Thymus (tissue), 11 donors: Measurements from ENCODE around the gene SELENOH. TPM values are rescaled to one million over a fixed set of nuclear protein-coding genes. Genes with fewer than 3 reads are reported as not detected.

Experiments used
- DNase-seq, 9 donors: peaks; one replicate each; pipeline ENCODE4 v3.0.0-alpha.2; 2013; ENCODE audit warnings: low spot score in 9 of 9, low read depth in 6 of 9, missing footprints in 1 of 9
- H3K27ac ChIP-seq, 2 donors: one replicate each; pipeline ENCODE4 v1.5.1; 2013; ENCODE audit warnings: control low read depth in 1 of 2, low read depth in 1 of 2, low read length in 1 of 2, mild to moderate bottlenecking in 1 of 2, moderate library complexity in 1 of 2
- H3K27me3 ChIP-seq, 2 donors: one replicate each; pipeline ENCODE4 v1.5.1; 2013; ENCODE audit warnings: low read length in 1 of 2; ENCODE audit not compliant: control insufficient read depth in 2 of 2, insufficient read depth in 1 of 2
- H3K36me3 ChIP-seq, 2 donors: one replicate each; pipeline ENCODE4 v1.5.1; 2013; ENCODE audit warnings: low read length in 1 of 2, mild to moderate bottlenecking in 1 of 2, moderate library complexity in 1 of 2; ENCODE audit not compliant: control insufficient read depth in 2 of 2, insufficient read depth in 2 of 2
- H3K4me1 ChIP-seq, 2 donors: one replicate each; pipeline ENCODE4 v1.5.1; 2013; ENCODE audit warnings: low read length in 2 of 2; ENCODE audit not compliant: control insufficient read depth in 2 of 2, insufficient read depth in 2 of 2
- H3K4me3 ChIP-seq, 2 donors: one replicate each; pipeline ENCODE4 v1.5.1; 2013; ENCODE audit warnings: low read length in 2 of 2, control low read depth in 1 of 2, mild to moderate bottlenecking in 1 of 2
- H3K9me3 ChIP-seq, 2 donors: one replicate each; pipeline ENCODE4 v1.5.1; 2013; ENCODE audit warnings: low read length in 1 of 2, mild to moderate bottlenecking in 1 of 2; ENCODE audit not compliant: control insufficient read depth in 2 of 2, insufficient read depth in 1 of 2
- WGBS: extraction: QIAGEN DNeasy Blood & Tissue Kit; methylation state at CpG from one replicate; pipeline ENCODE4 v1.1.7; 2013; 5-methylcytosine and 5-hydroxymethylcytosine counted together
- polyA plus RNA-seq: library from polyadenylated mRNA; stranded (reverse); fragments of 200-250 nt; gene quantifications from one replicate; pipeline ENCODE4 v1.2.3, GENCODE V29; 2013
- total RNA-seq: library from RNA; stranded (reverse); fragments of 120-200 nt; gene quantifications from one replicate; pipeline ENCODE4 v1.2.4, GENCODE V29; 2013
- donor health status: healthy.

The SELENOH gene
- total and polyA plus RNA-seq, 2 donors: 198 to 206 TPM

DNA sequence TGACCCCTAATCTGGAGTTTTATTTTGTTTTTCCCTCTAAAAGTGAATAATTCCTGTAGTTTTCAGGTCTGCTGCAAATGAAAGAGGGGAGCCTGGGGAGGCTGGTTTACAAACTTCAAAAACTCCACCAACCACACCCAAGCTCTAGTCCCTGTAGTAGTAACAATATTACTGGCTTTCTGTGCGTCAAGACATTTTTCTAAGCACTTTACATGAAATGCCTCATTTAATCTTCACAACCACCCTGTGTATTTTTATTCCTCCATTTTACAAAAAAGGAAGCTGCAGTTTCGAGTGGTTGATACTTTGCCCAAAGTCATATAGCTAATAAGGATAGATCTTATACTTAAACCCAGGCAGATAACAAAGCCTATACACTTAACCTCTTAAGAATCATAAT, 43.8 kb downstream of the SELENOH start:
- Histone ChIP-seq H3K4me1 (peaks cover 0 to 23% of the 10 kb centered on the region in 2 donors), H3K9me3 (no peaks in the 10 kb centered on the region), H3K27ac (no peak overlapping the region), H3K4me3 (no peak overlapping the region), H3K27me3 (no peaks in the 10 kb centered on the region), H3K36me3 (no peaks in the 10 kb centered on the region)
- 90% methylated on average over 2 of the region's 2 CpGs for WGBS
- DNase-seq: no peak

DNA sequence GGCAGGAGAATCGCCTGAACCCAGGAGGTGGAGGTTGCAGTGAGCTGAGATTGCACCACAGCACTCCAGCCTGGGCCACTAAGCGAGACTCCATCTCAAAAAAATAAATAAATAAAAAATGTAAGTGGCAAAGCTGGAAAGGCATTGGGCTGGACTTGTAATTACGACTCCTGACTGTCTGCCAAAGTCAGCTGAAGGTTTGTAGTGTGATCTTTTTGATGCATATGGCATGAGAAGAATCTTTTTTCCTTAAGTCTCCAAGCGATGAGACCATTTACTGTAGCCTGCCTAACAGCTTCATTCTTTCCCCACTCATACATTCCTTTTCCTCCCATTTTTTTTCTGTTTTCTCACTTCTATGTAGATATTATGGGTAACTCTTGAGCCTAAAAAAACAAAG, 45.1 kb downstream of the SELENOH start:
- Histone ChIP-seq H3K9me3 (no peaks in the 10 kb centered on the region), H3K4me3 (no peak overlapping the region), H3K36me3 (no peaks in the 10 kb centered on the region), H3K4me1 (peaks cover under 1 to 25% of the 10 kb centered on the region in 2 donors), H3K27me3 (no peaks in the 10 kb centered on the region), H3K27ac (no peak overlapping the region)
- 96% methylated on average over 4 of the region's 4 CpGs for WGBS
- DNase-seq: no peak

DNA sequence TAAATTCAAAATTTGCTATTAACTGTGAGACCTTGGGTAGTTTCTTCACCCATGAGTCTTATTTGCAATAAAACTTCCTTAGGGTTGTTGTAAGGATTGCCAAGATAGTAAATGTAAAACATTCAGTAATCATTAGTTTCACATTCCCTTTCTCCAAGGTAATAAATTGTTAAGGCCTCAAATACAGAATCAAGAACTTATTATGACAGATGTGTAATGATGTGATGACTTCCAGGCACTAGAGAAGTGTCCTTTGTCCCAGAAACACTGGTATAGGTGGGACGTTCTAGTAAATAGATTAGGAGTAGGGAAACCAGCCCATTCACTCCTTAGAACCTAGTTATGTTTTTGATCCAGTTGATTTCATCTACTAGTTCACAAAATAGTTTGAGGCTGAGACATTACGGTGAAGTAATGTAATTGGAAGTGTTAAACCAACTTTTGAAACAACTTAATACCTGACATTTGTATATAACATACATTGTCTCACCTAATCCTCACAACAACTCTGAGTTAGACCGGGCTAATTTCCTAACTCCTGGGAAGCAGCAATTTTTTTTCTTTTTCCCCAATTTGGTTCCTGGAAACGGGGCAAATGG, 45.8 kb downstream of the SELENOH start:
- Histone ChIP-seq H3K9me3 (no peaks in the 10 kb centered on the region), H3K27me3 (no peaks in the 10 kb centered on the region), H3K27ac (no peak overlapping the region), H3K4me3 (no peak overlapping the region), H3K4me1 (peaks cover 7 to 28% of the 10 kb centered on the region in 2 donors), H3K36me3 (no peaks in the 10 kb centered on the region)
- no peak for DNase-seq
- 98% methylated on average over 4 of the region's 4 CpGs for WGBS

DNA sequence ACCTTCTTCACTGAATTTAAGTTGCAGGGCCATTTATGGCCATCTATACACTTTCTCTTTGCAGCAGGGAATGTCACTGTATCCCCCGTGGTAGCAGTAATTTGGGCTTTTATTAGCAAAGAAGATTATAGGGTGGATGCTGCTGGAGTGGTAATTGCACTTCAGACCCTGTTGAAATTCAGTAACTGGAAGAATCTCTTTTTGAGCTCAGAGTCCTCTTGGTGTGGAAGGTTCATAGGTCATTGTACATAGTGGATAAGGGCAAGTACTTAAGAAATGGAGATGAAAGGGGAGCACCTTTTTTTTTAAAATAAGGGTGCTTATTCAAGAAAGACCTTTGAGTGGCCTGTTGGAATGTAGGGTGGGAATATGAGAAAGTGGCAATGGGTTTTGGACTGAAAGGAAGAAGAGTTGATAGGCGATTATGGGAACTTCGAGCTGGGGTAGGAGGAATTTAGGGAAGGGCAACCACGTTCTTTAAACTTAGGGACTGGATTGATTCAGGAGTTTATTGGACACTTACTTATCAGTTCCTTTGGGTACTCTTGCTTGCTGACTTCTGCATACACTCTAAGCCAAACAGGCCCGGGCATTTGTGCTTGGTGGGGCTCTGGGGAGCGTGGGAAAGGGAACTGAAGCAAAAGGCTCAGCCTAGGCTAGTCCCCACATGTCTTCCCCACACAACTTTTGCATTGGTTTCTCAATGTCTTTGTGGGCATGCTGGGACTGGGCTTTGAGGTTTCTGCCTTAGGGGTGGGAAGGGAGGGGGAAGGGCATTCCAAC, 46.8 kb downstream of the SELENOH start:
- Histone ChIP-seq H3K27ac (peak overlapping the region in 1 of 2 donors; percentile 28), H3K4me3 (no peak overlapping the region), H3K9me3 (no peaks in the 10 kb centered on the region), H3K27me3 (no peaks in the 10 kb centered on the region), H3K4me1 (peaks cover 8 to 36% of the 10 kb centered on the region in 2 donors), H3K36me3 (no peaks in the 10 kb centered on the region)
- 70% methylated on average over 6 of the region's 6 CpGs for WGBS
- DNase-seq: no peak

DNA sequence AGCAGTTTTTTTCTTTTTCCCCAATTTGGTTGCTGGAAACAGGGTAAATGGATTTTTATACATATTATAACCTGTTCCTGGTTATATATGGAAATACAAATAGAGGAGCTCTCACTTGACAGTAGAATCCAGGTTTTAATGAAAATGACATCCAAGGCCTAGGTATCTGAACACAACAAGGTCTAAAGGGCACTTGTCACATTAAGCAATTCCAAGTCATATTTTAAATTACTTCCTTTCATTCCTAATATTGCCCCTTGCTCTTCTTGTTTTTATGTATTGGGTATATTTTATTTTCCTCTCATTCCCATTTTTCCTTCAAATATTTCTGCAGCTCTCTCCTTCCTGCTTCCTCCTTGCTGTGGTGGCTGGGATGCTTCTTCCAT, 47.4 kb downstream of the SELENOH start:
- no peaks in the 10 kb centered on the region for H3K9me3 ChIP-seq
- H3K27me3 ChIP-seq: no peaks in the 10 kb centered on the region
- no peak for DNase-seq
- no peak overlapping the region for H3K27ac ChIP-seq
- no peak overlapping the region for H3K4me3 ChIP-seq
- no peaks in the 10 kb centered on the region for H3K36me3 ChIP-seq
- peaks cover 8 to 41% of the 10 kb centered on the region in 2 donors for H3K4me1 ChIP-seq

DNA sequence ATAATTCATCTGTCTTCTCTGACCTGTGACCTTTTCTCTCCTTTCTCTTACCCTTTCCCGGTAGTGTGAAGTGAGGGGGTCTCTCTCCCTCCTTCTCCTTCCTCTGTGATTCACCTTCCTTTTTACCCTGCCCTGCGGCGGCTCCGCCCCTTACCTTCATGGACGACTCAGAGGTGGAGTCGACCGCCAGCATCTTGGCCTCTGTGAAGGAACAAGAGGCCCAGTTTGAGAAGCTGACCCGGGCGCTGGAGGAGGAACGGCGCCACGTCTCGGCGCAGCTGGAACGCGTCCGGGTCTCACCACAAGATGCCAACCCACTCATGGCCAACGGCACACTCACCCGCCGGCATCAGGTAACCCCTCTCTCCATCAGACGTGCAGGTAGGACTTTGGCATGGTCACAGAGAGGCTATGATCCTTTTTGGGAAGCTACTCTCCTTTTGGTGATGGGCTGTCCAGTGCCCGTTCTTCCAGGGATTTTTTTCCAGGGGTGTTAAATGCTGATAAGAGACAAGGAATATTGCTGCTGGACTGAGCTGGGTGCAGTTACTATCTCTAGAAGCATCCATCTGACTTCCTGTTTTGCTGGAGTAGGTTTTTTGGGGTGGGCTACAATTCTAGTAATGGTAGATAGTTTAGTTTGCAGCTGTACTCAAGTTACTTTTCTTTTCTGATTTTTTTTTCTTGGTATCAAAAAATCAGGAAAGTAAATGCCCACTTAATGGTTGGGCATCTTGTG, 50.2 kb downstream of the SELENOH start:
- H3K27me3 ChIP-seq: no peaks in the 10 kb centered on the region
- peak overlapping the region; percentile 87 to 92 for H3K27ac ChIP-seq
- H3K4me3 ChIP-seq: no peak overlapping the region
- WGBS: 92% methylated on average over 22 of the region's 22 CpGs
- peaks cover 8 to 41% of the 10 kb centered on the region in 2 donors for H3K4me1 ChIP-seq
- no peak for DNase-seq
- H3K9me3 ChIP-seq: no peaks in the 10 kb centered on the region
- peaks cover 7 to 11% of the 10 kb centered on the region in 2 donors for H3K36me3 ChIP-seq

DNA sequence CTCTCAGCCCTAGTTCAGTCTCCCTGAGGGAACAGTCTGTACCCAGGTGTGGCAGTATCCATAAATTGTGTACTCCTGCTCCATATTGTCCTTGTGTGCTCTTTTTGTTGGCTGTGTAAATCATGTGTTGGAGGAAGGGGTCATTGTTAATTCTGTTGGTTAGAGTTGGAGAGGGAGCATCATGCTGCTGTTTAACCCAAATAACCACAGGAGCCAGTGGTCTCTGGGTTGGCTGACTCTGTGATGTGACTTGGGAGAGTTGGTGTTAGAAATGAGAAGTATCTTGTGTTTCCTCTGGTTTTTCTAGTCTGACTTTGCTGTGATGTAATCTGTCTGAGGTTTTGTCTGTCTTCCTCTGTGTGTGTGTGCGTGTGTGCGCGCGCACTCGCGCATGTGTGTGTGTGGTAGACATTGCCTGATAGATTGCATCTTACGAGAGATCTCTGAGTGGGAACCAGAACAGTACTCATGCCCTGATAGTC, 50.8 kb downstream of the SELENOH start:
- Histone ChIP-seq H3K27ac (peak overlapping the region; percentile 87 to 92), H3K4me1 (peaks cover 8 to 41% of the 10 kb centered on the region in 2 donors)
- WGBS: 11% methylated on average over 7 of the region's 7 CpGs

DNA sequence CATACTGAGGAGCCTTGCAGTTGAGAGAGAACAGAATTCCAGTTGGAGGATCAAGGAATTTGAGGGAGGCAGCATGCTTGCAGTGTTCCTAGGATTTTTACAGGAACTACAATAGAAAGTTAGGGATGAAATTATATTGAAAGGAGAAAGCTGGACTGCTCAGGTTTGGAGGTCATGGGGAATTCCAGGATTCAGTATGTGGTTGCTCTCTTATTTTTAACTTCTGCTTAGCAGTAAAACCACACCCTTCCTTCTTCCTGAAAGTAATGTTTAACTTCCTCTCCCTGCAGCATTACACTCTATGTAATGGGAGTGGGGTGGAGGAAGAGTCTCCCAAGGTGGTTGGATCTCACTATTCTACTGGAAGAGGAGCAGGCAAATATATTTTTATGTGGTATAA, 51.6 kb downstream of the SELENOH start:
- Histone ChIP-seq H3K27ac (peak overlapping the region in 1 of 2 donors; percentile 87), H3K9me3 (no peaks in the 10 kb centered on the region), H3K4me3 (no peak overlapping the region), H3K36me3 (peaks cover 11 to 16% of the 10 kb centered on the region in 2 donors), H3K4me1 (peaks cover 8 to 36% of the 10 kb centered on the region in 2 donors), H3K27me3 (no peaks in the 10 kb centered on the region)
- DNase-seq: peak in 1 of 9 donors; percentile 39

More for the DNA sequence above, 50.8 kb downstream of the SELENOH start:
- H3K9me3 ChIP-seq: no peaks in the 10 kb centered on the region
- H3K4me3 ChIP-seq: no peak overlapping the region
- peak; percentile 61 to 94 (median 80) for DNase-seq
- H3K36me3 ChIP-seq: peaks cover 11 to 16% of the 10 kb centered on the region in 2 donors
- H3K27me3 ChIP-seq: no peaks in the 10 kb centered on the region
